Suppressor macrophage (primary cell): ENCODE data around the gene CAND2.
"Not testable (repeated sequence)": the region's sequence is repeated elsewhere in the genome, so short reads cannot be mapped to it uniquely, and the experiment has no call there.

ENCODE experiments used
- DNase-seq, 4 experiments: peaks; one replicate each; pipeline ENCODE4 v3.0.0-alpha.2; 2020 to 2022

CAND2 gene

DNA sequence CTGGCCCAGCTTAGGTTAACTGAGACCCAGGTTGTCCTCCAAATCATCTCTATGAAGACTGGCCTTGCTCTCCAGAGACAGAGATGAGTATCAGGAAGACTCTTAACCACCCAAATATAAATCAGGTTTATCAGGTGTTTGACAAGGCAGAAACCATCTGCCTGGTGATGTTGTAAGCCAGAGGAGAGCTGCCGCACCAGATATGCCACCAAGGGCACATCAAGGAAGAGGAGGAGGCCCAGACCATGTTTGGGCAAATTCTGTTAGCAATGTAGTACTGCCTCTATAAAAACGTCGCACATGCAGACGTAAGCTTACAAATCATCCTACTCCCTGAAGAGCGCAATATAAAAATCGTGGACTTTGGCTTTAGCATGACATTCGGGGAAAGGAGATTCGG lies 65.9 kb downstream of the CAND2 start:
- DNase-seq, result no peak

DNA sequence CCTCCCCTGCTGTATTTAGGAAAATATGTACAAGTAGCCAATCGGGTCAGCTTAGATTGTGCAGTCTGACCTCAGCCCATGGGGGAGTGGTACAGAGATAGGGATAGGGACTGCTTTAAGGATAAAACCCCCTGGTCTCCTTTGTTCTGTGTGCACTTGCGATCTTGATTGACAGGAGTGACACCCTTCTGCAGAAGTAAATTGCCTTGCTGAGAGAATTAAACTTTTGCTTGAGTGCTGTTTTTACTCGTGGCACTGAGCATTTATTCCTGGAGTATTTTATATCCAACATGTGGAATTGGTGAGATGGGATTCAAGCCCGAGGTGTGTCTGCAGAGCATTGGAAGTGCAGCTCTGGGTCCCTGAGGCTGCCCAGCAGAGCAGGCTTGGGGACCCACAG lies 68.8 kb downstream of the CAND2 start:
- no peak for DNase-seq

DNA sequence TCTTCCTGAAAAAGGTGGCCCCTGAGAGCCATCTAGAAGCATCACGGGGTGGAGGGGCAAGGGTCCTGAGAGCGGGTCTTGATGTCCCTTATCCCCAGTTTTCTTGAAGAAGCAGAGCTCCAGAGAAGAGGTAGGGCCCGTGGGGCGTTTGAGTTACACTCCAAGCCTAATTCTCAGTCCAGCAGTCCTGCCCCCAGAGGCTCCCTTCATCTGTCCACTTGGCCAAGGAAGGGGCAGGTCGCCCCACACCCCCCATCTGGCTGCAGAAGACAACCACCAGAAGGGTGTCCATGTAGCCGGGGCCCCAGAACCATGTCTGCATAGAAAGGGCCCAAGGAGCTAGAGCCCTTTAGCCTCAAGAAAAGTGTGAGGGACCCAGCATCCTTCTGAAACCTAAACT lies 70.4 kb downstream of the CAND2 start:
- no peak for DNase-seq

DNA sequence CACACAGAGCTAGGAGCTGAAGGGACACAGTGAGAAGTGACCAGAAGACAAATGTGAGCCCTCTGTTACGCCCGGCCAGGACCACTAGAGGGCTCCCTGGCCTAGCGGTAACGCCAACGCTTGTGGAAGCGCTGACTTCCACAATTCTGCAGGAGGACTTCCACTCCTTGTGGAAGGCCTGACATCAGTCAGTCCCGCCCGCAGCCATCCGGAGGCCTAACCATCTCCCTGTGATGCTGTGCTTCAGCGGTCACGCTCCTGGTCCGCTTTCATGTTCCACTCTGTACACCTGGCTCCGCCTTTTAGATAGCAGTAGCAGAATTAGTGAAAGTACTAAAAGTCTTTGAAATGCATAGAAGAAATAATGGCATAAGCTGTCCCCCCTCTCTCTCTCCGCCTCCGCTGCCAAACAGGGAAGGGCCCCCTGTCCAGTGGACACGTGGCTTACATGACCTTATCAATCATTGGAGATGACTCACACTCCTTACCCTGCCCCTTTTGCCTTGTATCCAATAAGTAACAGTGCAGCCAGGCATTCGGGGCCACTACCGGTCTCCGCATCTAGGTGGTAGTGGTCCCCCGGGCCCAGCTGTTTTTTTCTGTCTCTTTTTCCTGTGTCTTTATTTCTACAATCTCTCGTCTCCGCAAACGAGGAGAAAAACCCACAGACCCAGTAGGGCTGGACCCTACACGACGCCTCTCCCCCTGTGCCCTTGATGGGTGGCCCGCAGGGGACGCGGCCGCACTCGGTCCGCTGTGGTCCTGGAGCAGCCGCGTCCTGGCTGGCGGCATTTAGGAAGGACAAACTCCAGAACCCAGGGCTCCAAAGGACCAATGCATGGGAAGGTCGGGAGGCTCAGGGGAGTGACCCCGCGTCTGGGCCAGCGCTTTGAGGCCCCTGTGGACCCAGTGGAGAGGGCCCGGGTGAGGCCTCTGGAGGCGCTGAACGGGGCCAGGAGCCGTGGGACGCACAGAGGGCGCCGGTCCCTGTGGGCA lies 71.9 kb downstream of the CAND2 start:
- peak; percentile 95 to 97 (median 96) for DNase-seq

DNA sequence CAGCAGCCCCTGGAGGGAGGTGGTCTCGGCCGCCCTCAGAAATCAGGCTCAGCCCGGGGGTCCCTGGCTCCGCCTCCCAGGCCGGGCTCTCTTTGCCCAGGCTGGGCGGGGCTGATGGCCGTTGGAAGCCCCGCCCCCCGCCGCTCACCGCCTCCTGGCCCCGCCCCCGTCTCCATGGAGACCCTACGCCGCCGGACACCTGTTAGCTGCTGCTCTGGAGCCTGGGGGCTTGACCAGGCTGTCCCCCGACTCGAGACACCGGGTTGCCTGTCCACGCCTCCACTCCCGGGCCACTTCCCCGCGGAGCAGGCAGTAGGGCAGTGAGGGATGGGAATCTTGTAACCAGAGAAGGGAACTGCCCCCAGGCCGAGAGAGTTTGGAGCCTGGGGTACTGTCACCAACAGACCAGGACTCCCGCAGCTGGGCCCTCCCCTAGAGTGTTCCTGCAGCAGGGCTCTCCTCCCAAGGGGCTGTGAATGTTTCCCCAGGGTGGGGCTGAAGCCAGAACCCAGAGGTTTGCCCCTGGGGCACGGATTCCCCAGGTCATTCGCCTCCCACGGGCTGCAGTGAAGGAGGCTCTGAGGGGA lies 72.6 kb downstream of the CAND2 start:
- DNase-seq, result peak in 2 of 4 experiments; percentile 22 to 44

DNA sequence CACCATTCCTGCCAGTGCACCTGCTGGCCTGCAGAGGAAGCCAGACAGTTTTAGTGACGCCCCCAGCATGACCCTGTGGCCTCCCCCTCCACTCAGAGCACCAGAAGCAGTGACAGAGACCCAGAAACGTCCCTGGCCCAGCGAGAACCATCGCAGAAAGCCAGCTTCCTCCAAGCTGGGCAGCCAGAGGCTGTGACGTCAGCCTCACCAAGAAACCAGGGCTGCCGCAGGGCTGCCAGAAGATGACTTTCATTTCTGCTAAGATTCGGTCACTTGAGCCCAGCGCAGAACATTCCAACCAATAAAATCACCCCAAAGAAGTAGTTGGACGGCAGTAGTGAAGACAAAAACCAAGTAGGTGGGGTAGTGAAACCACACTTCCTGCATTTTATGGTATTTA lies 74.5 kb downstream of the CAND2 start:
- peak; percentile 71 to 80 (median 80) for DNase-seq

DNA sequence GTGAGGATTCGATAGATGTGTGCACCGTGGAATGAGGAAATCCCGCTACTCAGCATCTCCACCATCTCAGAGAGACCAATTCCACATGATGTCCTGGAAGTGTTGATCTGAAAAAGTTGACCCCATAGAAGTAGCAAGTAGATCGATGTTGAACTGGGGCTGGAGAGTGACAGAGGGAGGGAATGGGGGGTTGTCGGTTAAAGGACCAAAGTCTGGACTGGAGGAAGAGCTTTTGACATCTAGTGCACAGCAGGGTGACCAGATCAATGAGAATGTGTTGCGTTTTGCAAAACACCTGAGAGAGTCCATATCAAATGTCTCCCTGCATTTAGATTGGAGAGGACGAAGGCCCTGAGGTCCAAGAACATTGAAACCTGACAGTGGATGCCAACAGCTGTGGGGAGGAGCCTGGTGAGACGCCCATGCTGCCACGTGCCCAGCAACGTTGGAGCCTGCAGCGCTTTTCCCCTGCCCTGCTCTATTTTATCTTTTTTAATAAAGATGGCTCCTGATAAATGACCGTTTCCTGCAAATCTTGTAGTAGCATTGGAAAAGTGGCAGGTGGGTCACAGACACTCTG lies 75.0 kb downstream of the CAND2 start:
- no peak for DNase-seq

DNA sequence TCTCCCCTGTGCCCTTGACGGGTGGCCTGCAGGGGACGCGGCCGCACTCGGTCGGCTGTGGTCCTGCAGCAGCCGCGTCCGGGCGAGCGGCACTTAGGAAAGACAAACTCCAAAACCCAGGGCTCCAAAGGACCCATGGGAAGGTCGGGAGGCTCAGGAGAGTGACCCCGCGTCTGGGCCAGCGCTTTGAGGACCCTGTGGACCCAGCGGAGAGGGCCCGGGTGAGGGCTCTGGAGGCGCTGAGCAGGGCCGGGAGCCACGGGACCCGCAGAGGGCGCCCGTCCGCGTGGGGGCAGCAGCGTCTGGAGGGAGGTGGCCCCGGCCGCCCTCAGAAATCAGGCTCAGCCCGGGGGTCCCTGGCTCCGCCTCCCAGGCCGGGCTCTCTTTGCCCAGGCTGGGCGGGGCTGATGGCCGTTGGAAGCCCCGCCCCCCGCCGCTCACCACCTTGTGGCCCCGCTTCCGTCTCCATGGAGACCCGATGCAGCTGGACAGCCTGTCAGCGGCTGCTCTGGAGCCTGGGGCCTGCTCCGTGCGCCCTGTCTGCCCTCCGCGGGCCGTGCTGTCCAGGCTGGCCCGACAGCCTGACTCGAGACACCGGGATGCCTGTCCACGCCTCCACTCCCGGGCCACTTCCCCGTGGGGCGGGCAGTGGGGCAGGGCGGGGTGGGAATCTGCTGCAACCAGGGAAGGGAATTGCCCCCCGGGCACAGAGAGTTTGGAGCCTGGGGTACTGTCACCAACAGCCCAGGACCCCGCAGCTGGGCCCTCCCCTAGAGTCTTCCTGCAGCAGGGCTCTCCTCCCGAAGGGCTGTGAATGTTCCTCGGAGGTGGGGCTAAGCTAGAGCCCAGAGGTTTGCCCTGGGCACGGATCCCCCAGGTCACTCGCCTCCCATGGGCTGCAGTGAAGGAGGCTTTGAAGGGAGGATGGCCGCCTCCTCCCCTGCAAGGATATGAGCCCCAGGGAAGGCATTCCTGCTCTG lies 79.7 kb downstream of the CAND2 start:
- DNase-seq, result peak in 2 of 4 experiments; percentile 32 to 50

DNA sequence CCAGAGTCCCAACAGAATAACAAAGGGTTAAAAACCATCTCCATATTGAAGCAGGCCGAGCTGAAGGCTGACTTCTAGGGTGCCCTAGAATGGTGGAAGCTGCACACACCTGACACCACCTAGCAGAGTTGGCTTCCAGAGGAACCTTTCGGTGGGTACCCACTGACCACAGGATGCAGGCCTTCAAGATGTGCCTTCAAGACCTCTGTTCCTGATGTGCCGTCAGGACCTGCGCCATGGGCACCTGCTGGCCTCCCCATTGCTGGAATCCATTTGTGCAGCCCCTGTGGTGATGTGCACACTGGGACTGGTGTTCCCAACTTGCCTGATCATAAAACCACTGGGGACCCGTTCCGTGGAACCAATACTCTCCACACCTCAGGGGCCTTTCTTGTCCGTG lies 80.6 kb downstream of the CAND2 start:
- no peak for DNase-seq

DNA sequence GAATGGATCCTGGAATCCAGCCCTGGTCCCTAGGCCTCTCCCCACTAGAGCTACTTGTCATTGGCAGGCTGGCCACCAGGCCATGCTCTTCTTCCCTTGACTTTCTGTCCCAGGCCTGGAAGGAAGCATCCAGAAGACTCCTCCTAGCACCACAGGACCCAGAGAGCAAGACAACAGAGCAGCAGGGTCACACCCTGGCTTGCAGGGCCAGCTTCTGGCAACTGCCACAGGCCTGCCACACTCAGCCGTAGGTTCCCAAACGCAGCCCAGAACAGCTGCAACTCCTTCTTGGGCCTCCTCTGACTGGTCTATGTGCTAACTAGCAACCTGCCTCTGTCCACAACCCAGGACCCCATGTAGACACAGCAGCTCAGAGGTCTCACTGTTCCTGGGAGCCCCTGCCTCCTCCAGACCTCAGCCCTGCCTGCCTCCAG lies 81.7 kb downstream of the CAND2 start:
- no peak for DNase-seq

DNA sequence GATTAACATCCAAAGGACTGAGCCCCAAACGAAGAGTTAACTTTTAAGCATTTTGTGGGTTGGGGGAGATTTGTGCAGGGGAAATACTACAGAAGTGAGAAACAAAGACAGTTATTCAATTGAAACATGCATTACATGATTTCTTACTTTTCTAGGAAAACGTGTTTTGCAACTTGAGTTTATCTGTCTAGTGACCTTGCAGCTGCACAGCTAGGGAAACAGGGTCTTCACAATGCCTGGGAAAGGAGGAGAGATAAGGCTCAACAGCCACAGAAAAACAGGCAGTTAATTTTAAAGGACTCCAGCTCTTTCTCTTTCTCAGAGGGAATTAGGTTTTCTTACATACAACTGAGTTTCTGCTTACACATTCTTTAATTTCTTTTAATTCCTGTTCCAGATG lies 82.3 kb downstream of the CAND2 start:
- not testable (repeated sequence) for DNase-seq

DNA sequence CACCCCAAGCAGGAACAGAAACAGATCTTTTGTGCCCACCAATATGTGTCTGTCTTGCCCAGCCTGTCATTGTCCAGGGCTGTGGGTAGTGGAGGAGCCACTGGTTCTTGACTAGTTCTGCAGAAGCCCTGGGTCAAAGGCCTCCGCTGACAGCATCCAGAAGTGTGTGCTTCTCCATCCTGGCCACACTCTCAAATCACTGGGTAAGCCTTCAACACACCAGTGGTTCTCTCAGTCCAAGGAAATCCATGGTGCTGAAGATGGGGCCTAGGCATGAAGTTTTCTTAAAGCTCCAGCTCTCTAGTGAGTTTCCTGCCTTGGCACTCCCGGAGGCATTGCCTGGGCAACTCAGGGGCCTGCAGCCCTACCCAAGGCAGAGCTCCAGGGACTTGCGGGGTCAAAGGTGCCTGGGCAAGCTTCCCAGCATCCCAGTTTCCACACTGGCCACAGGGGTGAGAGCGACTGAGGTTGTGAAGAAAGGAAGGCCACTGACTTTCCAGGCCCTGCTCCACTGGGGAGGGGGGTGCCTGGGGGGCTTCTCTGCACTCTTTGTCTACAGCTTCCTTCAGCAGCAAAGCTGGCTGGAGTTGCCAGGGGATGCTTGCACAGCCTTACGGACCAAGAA lies 82.8 kb downstream of the CAND2 start:
- no peak for DNase-seq

DNA sequence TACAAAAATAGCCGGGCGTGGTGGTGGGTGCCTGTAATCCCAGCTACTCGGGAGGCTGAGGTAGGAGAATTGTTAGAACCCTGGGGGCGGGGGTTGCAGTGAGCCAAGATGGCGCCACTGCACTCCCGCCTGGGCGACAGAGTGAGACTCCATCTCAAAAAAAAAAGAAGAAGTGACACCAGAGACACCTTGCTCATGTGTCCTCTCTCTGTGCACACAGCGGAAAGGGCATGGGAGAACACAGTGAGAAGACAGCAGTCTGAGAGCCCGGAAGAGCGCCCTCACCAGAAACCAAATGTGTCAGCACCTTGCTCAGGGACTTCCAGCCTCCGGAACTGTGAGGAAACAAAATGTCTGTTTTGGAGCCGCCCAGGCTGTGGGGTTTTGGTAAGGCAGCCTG lies 85.4 kb downstream of the CAND2 start:
- DNase-seq, result not testable (repeated sequence)

DNA sequence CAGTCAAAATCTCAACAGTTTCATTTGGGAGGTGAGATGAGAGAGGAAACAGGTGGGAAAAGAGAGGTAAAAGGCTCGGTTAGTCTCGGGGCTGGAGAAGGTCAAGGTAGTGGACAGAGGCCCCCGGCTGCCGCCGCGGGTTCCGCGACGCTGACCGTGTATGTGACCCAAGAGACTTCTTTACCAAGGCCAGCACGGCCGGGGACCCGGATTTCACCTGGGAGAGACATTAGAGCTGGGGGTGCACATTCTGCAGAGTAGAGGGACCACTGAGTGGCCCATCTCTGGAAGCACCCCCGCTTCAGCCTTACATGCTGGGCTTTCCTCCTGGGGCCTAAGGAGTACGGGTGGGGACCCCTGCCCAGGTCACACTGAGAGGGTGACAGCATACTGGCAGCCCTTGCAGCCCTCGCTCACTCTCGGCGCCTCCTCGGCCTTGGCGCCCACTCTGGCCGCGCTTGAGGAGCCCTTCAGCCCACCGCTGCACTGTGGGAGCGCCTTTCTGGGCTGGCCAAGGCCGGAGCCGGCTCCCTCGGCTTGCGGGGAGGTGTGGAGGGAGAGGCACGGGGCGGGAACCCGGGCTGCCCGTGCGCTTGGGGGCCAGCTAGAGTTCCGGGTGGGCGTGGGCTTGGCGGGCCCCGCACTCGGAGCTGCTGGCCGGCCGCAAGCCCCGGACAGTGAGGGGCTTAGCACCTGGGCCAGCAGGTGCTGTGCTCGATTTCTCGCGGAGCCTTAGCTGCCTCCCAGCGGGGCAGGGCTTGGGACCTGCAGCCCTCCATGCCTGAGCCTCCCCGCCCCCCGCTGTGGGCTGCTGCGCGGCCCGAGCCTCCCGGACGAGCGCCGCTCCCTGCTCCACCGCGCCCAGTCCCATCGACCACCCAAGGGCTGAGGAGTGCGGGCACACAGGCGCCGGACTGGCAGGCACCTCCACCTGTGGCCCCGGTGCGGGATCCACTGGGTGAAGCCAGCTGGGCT lies 86.1 kb downstream of the CAND2 start:
- DNase-seq, result no peak

DNA sequence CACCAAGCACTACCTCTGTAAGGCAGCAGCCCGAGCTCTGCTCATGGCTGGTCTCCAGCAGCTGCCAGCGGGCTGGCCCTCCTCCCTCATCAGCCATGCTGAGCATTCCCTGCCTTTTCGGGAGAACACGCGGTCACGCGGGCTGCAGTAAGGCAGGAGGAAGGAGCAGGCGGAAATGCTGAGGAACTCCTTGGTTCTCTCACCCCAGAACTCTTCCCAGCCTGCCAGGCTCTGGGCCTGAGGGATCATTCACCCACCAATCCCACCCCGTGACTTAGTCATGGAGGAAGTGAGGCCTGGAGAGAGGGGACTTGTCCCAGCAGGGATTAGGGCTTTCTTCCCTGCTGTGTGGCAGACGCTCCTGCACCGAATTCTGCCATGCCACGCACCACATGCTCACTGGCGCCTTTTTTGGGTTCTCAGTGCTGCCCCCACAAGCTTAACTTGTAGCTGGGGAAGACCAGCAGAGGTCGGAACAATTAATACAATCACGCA lies 87.8 kb downstream of the CAND2 start:
- no peak for DNase-seq
